ENCODE measurements around the gene WASHC4.

The WASHC4 gene

DNA sequence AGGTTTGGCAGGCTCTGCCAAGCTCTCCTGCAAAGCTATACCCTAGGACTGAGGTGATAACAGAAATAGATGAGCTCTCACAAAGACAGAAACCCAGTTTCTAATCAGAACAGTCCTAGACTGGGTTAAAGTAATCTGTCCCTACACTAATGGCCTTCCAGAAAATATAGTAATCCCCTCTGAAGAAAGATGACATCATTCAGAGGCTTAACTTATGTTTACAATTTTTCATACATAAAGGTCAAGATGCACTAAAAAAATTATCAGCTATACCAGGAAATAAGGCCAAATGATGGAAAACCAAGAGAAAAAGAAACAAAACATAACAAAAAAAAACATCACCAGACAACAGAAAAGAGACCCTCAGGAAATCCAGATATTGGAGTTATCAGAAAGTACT is 4.9 kb upstream of the WASHC4 start:
- H3K4me3 ChIP-seq (ENCODE audit: low read depth, low read length), result no peak overlapping the region
- TF ChIP-seq CTCF (IDR thresholded peaks at IDR 0.05; ENCODE audit: low read depth, low read length, missing control alignments), result no peak
- in situ Hi-C loops (cut with HindIII; ENCODE audit: low sequenced_read_pairs), result no loop called here
- DNase-seq (ENCODE audit: low read depth), result no peak

DNA sequence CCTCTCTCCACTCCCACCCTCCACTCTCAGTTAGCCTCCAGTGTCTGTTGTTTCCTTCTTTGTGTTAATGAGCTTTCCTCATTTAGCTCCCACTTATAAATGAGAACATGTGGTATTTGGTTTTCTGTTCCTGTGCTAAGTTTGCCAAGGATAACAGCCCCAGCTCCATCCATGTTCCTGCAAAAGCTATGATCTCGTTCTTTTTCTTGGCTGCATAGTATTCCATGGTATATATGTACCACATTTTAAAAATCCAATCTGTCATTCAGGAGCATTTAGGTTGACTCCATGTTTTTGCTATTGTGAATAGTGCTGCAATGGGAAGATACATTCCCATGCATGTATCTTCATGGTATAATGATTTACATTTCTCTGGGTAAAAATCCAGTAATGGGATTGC is 2.8 kb upstream of the WASHC4 start:
- DNase-seq (ENCODE audit: low read depth), result no peak
- no peak for TF ChIP-seq CTCF (IDR thresholded peaks at IDR 0.05; ENCODE audit: low read depth, low read length, missing control alignments)

DNA sequence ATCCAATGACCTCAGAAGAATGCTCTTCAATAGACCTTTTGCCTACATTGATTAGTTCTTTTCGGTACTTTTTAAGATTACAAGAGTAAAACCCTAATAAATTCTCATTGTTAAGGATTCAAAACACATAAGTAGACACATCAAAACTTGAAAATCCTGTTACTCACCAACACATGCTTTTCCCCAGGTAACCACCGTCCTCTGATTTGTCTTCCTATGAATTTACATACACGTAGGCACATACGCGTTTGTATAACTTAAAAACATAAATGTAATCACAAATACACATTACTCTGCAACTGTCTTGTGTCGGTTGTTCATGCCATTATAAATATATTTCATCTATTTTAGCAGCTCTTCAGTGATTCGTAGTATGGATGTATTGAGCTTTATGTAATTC is 910 bp upstream of the WASHC4 start:
- no peak for DNase-seq (ENCODE audit: low read depth)
- peak overlapping the region; percentile 87 for H3K4me3 ChIP-seq (ENCODE audit: low read depth, low read length)
- TF ChIP-seq CTCF (IDR thresholded peaks at IDR 0.05; ENCODE audit: low read depth, low read length, missing control alignments), result no peak
- in situ Hi-C loops (cut with HindIII; ENCODE audit: low sequenced_read_pairs), result no loop called here

More for the DNA sequence above, 2.8 kb upstream of the WASHC4 start:
- H3K4me3 ChIP-seq (ENCODE audit: low read depth, low read length), result no peak overlapping the region
- in situ Hi-C loops (cut with HindIII; ENCODE audit: low sequenced_read_pairs), result no loop called here

DNA sequence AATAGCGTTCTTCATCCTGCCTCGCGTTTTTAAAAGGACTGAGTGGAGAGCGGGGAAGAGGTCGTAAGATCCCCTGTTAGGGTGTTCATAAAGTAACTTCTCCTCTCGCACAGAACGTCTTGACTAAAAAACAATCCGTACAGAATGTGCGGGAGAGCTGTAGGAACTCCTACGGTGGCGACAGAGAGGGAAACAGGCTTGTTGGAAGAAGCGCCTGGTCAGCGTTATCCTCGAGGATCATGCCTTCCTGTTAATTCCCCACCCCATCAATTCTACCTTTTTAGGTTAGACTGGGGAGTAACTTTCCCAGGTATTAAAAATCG is 399 bp upstream of the WASHC4 start:
- H3K4me3 ChIP-seq (ENCODE audit: low read depth, low read length), result peak overlapping the region; percentile 87
- in situ Hi-C loops (cut with HindIII; ENCODE audit: low sequenced_read_pairs), result no loop called here
- DNase-seq (ENCODE audit: low read depth), result no peak

GRCh38 chr12:105109465-105110212 is 2.1 kb downstream of the WASHC4 start:
- H3K4me3 ChIP-seq (ENCODE audit: low read depth, low read length), result peak overlapping the region; percentile 87
- DNase-seq (ENCODE audit: low read depth), result no peak
- TF ChIP-seq CTCF (IDR thresholded peaks at IDR 0.05; ENCODE audit: low read depth, low read length, missing control alignments), result no peak
- in situ Hi-C loops (cut with HindIII; ENCODE audit: low sequenced_read_pairs), result no loop called here

More for the DNA sequence above, 399 bp upstream of the WASHC4 start:
- TF ChIP-seq CTCF (IDR thresholded peaks at IDR 0.05; ENCODE audit: low read depth, low read length, missing control alignments), result no peak

- in situ Hi-C loops (cut with HindIII; ENCODE audit: low sequenced_read_pairs), result no loop called here
- no peak for TF ChIP-seq CTCF (IDR thresholded peaks at IDR 0.05; ENCODE audit: low read depth, low read length, missing control alignments)
- no peak for DNase-seq (ENCODE audit: low read depth)
- H3K4me3 ChIP-seq (ENCODE audit: low read depth, low read length), result no peak overlapping the region
Observed at GRCh38 chr12:105110851-105111250, 3.3 kb downstream of the WASHC4 start.

Data from astrocyte of the cerebellum (primary cell).